Activated T-helper 2 cell treated with anti-CD3 and anti-CD28 coated beads, Interferon-gamma antibody, Interleukin-2, Interleukin-4, amounts not matched to agents 10 μg/mL and 5 μg/mL and 100 μg/mL, durations not matched to agents 14 hours and 24 hours and 36 hours (primary cell): ENCODE results near the gene ADGRV1. TPM values are rescaled to one million over a fixed set of nuclear protein-coding genes. Genes with fewer than 3 reads are reported as not detected.

Experiments used
- DNase-seq: peaks from one replicate; pipeline ENCODE4 v3.0.0; 2021; ENCODE audit warnings: low spot score
- H3K27ac Mint-ChIP-seq: one replicate; pipeline ENCODE4 v1.8.0; 2021; ENCODE audit warnings: mixed read lengths
- H3K27me3 Mint-ChIP-seq: one replicate; pipeline ENCODE4 v1.8.0; 2021; ENCODE audit warnings: low read depth, mixed read lengths
- H3K36me3 Mint-ChIP-seq: one replicate; pipeline ENCODE4 v1.8.0; 2021; ENCODE audit warnings: low read depth, mixed read lengths
- H3K4me1 Mint-ChIP-seq: one replicate; pipeline ENCODE4 v1.8.0; 2021; ENCODE audit warnings: low read depth, mixed read lengths
- H3K4me3 Mint-ChIP-seq: one replicate; pipeline ENCODE4 v1.8.0; 2021; ENCODE audit warnings: low read depth, mild to moderate bottlenecking, moderate library complexity, mixed read lengths
- H3K9me3 Mint-ChIP-seq: one replicate; pipeline ENCODE4 v1.8.0; 2021; ENCODE audit warnings: mixed read lengths
- intact Hi-C: fragments of 100-400 bp; cut with micrococcal nuclease; formaldehyde crosslinking; loops from one replicate; pipeline ENCODE4 v1.15.1; 2023
- total RNA-seq: library from RNA; stranded (reverse); gene quantifications from 2 replicates; pipeline ENCODE4 v1.2.3, GENCODE V29; 2022

Gene ADGRV1
- total RNA-seq, 1 donor from 2014 or later: 12.4 TPM

DNA sequence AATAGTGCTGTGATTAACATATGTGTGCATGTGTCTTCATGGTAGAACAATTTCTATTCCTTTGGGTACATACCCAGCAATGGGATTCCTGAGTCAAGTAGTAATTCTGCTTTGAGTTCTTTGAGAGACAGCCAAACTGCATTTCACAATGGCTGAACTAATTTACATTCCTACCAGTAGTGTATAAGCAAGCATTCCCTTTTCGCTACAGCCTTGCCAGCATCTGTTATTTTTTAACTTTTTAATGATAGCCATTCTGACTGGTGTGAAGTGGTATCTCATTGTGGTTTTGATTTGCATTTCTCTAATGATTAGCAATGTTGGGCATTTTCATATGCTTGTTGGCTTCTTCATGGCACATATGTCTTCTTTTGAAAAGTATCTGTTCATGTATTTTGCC lies 516.0 kb downstream of the ADGRV1 start:
- H3K27ac Mint-ChIP-seq: no peak overlapping the region
- no peak overlapping the region for H3K4me3 Mint-ChIP-seq
- intact Hi-C loops: no loop called here
- peaks cover 15% of the 10 kb centered on the region for H3K4me1 Mint-ChIP-seq
- H3K9me3 Mint-ChIP-seq: no peaks in the 10 kb centered on the region
- H3K36me3 Mint-ChIP-seq: no peaks in the 10 kb centered on the region
- peaks cover 11% of the 10 kb centered on the region for H3K27me3 Mint-ChIP-seq
- DNase-seq: no peak

DNA sequence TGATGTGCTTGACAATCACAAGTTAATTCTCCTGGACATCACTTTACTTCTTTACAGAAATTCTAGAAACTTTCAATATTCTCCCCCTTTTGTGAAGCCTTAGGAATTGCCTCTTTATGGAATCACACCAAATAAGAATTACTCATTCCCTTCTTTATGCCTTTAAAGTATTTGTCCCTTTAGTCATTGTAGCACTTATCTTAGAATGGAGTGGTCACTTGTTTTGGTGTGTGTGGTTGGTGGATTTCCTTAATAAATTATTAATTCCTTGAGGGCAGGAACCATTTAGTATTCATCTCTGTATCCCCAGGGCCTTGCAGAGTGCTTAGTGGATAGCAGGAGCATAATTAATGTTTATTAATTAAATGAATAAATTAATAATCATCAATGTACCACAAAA lies 517.5 kb downstream of the ADGRV1 start:
- peaks cover 16% of the 10 kb centered on the region for H3K4me1 Mint-ChIP-seq
- intact Hi-C loops: no loop called here
- no peaks in the 10 kb centered on the region for H3K36me3 Mint-ChIP-seq
- H3K4me3 Mint-ChIP-seq: no peak overlapping the region
- DNase-seq: no peak
- H3K9me3 Mint-ChIP-seq: no peaks in the 10 kb centered on the region
- peaks cover 11% of the 10 kb centered on the region for H3K27me3 Mint-ChIP-seq
- no peak overlapping the region for H3K27ac Mint-ChIP-seq

DNA sequence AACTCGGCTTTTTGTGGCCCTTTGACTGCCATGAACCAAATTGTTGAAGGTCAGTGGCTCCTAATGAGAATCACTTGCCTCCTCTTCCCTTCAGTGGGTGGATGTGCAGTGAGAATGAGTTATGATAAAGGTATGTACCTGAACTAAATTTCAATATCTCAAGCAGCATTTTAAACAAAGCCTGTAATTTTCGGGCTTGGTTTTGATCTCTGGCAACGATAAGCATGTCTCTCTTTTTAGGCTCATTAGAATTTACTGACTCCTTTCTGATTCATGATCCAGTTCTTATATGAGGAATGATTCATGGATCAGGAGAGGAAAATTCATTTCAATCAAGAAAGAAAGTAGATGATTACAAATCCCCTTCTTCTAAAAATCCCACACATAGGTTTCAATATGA lies 519.0 kb downstream of the ADGRV1 start:
- intact Hi-C loops: no loop called here
- Mint-ChIP-seq H3K4me1 (peaks cover 16% of the 10 kb centered on the region), H3K27ac (no peak overlapping the region), H3K4me3 (no peak overlapping the region), H3K27me3 (peaks cover 8% of the 10 kb centered on the region), H3K9me3 (no peaks in the 10 kb centered on the region), H3K36me3 (no peaks in the 10 kb centered on the region)
- no peak for DNase-seq

DNA sequence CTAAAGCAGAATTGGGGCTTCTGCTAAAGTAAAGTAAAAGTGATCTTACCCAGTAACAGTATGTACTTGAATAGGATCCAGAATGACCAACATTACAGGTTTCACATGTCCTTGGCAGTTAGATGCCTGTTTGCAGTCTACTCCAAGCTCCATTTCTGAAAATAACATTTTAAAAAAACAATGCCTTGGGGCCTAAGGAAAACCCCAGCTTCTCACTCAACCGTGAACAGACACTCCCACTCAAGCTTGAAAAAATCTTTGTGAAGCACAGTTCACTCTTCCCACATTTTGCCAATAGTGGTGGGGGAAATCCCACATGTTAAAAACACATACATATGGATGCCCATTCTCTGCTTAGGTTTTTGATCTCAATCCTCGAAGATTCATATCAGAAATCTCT lies 520.4 kb downstream of the ADGRV1 start:
- intact Hi-C loops: no loop called here
- DNase-seq: no peak
- H3K36me3 Mint-ChIP-seq: no peaks in the 10 kb centered on the region

DNA sequence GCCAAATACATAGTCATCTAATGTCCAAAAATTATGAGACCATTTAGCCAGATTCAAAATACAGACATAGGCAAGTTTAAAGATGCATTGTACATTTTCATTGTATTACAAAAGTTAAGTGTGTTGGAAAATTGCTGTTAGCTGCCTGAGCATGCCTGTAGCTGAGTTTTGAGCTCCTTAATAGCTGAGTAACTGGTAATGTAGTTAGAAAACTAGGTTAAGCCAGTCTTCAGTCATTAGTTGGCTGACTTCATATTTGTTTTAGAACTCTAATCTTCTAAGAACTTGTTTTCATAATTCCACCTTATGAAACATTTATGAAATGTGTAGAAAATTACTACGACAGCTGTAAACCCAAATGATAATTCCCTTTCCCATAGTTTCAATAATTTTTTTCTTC lies 531.2 kb downstream of the ADGRV1 start:
- Mint-ChIP-seq H3K27ac (no peak overlapping the region), H3K4me3 (no peak overlapping the region), H3K9me3 (no peaks in the 10 kb centered on the region), H3K27me3 (peaks cover 13% of the 10 kb centered on the region), H3K36me3 (no peaks in the 10 kb centered on the region), H3K4me1 (peaks cover 8% of the 10 kb centered on the region)
- intact Hi-C loops: loop anchor here (5.0 kb wide), 1 partner anchor 157 kb away; no protein-coding TSS in a partner anchor
- DNase-seq: no peak

More for the DNA sequence above, 520.4 kb downstream of the ADGRV1 start:
- H3K27ac Mint-ChIP-seq: no peak overlapping the region
- no peaks in the 10 kb centered on the region for H3K9me3 Mint-ChIP-seq
- H3K4me3 Mint-ChIP-seq: no peak overlapping the region
- H3K27me3 Mint-ChIP-seq: peaks cover 3% of the 10 kb centered on the region
- peaks cover 13% of the 10 kb centered on the region for H3K4me1 Mint-ChIP-seq

DNA sequence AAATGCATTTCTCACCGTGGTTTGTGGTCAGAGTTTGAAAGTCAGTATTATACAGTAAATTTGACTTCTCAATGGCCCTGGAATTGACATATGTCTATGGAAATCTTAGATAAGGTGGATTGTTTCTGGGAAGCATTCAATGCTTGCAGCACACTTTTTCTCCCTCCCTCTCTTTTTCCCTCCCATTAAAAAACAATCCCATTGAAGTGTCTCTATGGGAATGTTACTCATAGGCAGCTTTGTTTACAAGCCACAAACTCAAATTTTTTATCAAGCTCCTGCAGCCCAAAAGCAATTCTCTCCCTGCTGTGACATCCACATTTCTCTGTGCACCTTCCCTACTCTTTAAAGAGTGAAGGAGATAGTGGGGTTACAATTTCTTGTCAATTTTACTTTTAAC lies 532.4 kb downstream of the ADGRV1 start:
- Mint-ChIP-seq H3K27me3 (peaks cover 13% of the 10 kb centered on the region), H3K4me1 (peaks cover 8% of the 10 kb centered on the region), H3K4me3 (no peak overlapping the region), H3K36me3 (no peaks in the 10 kb centered on the region), H3K27ac (no peak overlapping the region), H3K9me3 (no peaks in the 10 kb centered on the region)
- DNase-seq: no peak
- intact Hi-C loops: loop anchor here (5.0 kb wide), 1 partner anchor 159 kb away; no protein-coding TSS in a partner anchor

DNA sequence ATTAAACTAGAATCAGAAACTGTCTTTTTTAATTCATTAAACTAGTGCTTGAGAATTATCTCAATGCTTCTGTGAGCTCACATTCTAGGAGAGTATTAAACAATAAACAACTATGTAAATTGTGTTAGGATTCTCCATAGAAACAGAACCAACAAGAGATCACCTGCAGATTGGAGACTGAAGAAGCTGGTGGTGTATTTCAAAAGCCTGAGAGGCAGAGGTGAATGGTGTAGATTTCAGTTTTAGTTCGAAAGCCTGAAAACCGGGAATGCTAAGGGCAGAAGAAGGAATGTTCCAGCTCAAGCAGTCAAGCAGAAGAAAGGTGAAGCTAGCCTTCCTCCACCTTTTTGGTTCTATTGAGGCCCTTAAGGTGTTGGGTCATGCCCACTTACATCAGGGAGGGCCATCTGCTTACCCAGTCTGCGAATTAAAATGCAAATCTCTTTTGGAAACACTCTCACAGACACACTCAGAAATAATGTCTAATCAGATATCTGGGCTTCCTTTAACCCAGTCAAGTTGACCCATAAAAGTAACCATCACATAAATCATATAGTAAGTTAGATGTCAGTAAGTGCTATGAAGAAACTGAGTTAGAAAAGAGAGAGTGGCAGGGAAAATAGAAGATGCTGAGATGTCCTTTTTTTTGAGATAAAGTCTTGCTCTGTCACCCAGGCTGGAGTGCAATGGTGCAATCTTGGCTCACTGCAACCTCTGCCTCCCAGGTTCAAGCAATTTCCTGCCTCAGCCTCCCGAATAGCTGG lies 533.1 kb downstream of the ADGRV1 start:
- Mint-ChIP-seq H3K36me3 (no peaks in the 10 kb centered on the region), H3K27me3 (peaks cover 13% of the 10 kb centered on the region), H3K9me3 (no peaks in the 10 kb centered on the region), H3K4me3 (no peak overlapping the region), H3K4me1 (peaks cover 8% of the 10 kb centered on the region), H3K27ac (no peak overlapping the region)
- no peak for DNase-seq
- intact Hi-C loops: loop anchor here (5.0 kb wide), 1 partner anchor 159 kb away; no protein-coding TSS in a partner anchor

DNA sequence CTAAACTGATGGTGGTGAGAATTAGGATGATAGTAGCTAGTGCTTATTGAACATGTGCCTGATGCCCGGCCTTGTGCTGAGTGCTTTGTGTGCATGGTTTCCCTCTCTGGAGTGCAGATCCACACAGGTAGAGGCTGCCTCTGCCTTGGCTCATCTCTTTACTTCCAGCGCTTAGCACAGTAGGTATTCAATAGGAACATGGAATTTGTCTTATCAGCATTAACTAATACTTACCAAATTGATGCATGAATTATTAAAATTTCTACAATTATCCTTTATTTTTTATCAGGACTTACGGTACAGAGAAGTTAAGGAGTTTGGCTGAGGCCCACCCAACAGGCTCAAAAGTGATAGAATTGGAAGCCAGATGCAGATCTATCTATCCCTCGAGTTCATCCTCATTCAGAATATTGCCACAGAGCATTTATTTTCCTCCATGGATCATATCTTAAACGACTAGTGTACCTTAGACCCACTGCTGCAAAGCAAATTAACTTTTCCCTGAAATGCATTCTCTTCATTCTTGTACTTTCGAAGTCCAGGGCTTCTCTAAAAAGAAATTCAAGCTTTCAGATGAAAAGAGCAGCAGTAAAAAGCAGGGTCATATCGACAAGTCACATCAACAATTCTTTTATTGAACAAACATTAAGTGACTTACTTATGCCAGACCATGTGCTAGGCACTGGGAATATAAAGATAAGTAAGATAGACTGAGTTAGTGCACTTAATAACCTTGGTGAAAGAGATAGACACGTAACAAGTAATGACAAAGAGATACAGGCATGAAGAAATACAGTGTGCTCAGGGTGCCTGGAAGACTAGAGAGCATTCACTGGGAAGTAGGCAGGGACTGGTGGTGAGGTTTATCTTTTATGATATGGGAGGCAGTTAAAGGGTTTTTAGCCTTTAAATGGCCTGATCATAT lies 534.5 kb downstream of the ADGRV1 start:
- H3K4me3 Mint-ChIP-seq: no peak overlapping the region
- intact Hi-C loops: loop anchor here (5.0 kb wide), 1 partner anchor 161 kb away; no protein-coding TSS in a partner anchor
- H3K9me3 Mint-ChIP-seq: no peaks in the 10 kb centered on the region
- H3K36me3 Mint-ChIP-seq: no peaks in the 10 kb centered on the region
- peaks cover 8% of the 10 kb centered on the region for H3K4me1 Mint-ChIP-seq
- peaks cover 16% of the 10 kb centered on the region for H3K27me3 Mint-ChIP-seq
- DNase-seq: no peak
- no peak overlapping the region for H3K27ac Mint-ChIP-seq

DNA sequence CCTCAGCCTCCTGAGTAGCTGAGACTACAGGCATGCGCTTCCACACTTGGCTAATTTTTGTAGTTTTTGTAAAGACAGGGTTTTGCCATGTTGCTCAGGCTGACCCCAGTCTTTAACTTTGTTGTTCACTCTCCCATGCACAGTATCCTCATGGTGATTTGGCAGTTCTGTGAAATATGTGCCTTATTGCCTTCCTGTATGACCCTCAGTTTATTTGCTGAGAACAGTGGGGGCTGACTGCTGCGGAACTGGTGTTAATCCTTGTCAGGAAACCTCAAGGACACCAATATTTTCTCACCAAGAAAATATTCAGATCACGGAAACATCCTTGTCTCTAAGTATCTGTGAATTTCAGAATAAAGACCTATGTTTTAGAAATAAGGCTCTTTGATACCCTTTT lies 536.7 kb downstream of the ADGRV1 start:
- DNase-seq: no peak
- Mint-ChIP-seq H3K9me3 (no peaks in the 10 kb centered on the region), H3K27me3 (peaks cover 14% of the 10 kb centered on the region), H3K4me1 (peaks cover 8% of the 10 kb centered on the region), H3K4me3 (no peak overlapping the region), H3K36me3 (no peaks in the 10 kb centered on the region), H3K27ac (no peak overlapping the region)
- intact Hi-C loops: no loop called here

DNA sequence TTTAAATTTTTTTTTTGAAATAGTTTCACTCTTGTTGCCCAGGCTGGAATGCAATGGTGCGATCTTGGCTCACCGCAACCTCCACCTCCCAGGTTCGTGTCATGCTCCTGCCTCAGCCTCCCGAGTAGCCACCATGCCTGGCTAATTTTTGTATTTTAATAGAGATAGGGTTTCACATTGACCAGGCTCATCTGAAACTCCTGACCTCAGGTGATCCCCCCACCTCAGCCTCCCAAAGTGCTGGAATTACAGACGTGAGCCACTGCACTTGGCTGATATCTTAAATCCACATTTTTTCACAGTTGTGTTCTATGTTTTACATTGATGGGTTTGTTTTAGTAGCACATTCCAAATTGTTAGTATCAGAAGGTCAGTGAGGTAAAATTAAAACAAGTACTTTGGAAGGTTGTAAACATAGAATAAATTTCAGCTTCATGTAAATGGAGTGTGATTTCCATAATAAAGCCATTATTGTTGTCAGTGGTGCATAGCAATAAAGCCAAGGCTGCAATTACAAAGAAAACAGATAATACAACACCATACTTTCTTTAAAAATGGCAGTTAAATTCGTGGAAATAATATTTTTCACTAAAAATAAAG lies 537.3 kb downstream of the ADGRV1 start:
- Mint-ChIP-seq H3K27ac (no peak overlapping the region), H3K4me3 (no peak overlapping the region), H3K4me1 (peaks cover 3% of the 10 kb centered on the region), H3K36me3 (no peaks in the 10 kb centered on the region), H3K9me3 (no peaks in the 10 kb centered on the region), H3K27me3 (peaks cover 9% of the 10 kb centered on the region)
- no peak for DNase-seq
- intact Hi-C loops: no loop called here

DNA sequence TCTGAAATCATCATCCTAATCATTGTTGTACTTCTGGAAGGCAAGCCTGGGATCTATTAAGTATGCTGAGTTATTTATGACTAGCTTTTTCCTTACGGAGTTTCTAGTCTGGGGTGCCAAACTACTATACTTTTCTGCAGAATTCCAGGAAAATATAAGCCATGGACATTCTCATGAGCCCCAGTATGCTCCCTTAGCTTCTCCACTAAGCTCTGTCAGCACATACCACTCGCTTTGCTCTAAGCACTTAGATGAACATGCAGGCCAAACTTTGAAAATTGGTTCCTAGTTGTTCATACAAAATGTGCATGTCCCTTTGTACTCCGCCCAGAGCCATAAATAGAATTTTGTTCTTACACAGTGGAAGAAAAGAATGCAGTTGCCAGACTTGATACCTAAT lies 539.9 kb downstream of the ADGRV1 start:
- H3K4me1 Mint-ChIP-seq: peaks cover 2% of the 10 kb centered on the region

DNA sequence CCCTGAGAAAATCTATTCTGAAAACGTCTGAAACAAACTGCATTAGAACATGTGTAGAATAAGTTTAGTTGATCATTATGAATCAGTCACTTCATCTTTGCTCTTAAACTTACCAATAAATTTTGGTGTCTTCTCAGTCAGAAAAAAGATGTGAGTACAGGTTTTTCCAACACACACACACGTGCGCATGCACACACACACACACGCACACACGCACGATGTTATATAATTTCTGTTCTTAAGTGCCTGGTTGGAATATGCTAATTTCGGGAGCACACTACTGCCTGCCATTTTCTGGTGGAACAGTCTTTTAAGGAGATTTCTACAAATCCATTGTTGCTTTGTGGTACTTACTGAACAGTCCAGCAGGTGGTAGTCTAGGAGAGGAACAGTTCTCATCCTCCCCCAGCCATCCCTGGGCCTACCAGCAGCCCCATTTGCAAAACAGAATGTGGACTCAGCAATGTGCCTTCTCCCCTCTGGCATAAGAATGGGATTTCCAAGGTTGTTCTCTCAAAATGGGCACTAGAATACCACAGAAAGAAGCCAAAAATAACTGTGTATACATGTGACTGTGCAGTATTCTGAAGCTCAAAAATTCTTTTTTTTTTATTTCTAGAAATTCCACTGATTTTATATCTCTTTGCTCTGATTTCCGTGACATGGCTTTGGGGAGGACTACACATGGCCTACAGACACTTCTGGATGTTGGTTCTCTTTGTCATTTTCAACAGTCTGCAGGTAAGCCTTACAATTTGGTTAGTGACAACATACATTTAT lies 543.2 kb downstream of the ADGRV1 start:
- Mint-ChIP-seq H3K36me3 (no peaks in the 10 kb centered on the region), H3K27ac (no peak overlapping the region), H3K4me1 (peaks cover 2% of the 10 kb centered on the region), H3K4me3 (no peak overlapping the region), H3K9me3 (no peaks in the 10 kb centered on the region), H3K27me3 (peaks cover 9% of the 10 kb centered on the region)
- intact Hi-C loops: loop anchor here (1.0 to 5.0 kb wide), 6 partner anchors 61 to 318 kb away; no protein-coding TSS in a partner anchor
- peak; percentile 33 for DNase-seq

More for the DNA sequence above, 539.9 kb downstream of the ADGRV1 start:
- Mint-ChIP-seq H3K27me3 (peaks cover 9% of the 10 kb centered on the region), H3K9me3 (no peaks in the 10 kb centered on the region), H3K27ac (no peak overlapping the region), H3K36me3 (no peaks in the 10 kb centered on the region), H3K4me3 (no peak overlapping the region)
- intact Hi-C loops: no loop called here
- DNase-seq: no peak
